C1 segment of cervical spinal cord (tissue), 14 donors: ENCODE data around the gene CCDC50.

ENCODE experiments used
- DNase-seq, 14 donors: peaks; one replicate each; lab custom pipeline; 2025; lab: John Stamatoyannopoulos, UW

CCDC50 gene

GRCh38 chr3:191420771-191421170 lies 91.6 kb downstream of the CCDC50 start:
- no peak for DNase-seq

- DNase-seq, result no peak
These were observed 95.7 kb downstream of the CCDC50 start for GRCh38 chr3:191424881-191425280.

GRCh38 chr3:191425322-191425734 lies 96.1 kb downstream of the CCDC50 start:
- no peak for DNase-seq

GRCh38 chr3:191426311-191426710 lies 97.1 kb downstream of the CCDC50 start:
- no peak for DNase-seq

DNA sequence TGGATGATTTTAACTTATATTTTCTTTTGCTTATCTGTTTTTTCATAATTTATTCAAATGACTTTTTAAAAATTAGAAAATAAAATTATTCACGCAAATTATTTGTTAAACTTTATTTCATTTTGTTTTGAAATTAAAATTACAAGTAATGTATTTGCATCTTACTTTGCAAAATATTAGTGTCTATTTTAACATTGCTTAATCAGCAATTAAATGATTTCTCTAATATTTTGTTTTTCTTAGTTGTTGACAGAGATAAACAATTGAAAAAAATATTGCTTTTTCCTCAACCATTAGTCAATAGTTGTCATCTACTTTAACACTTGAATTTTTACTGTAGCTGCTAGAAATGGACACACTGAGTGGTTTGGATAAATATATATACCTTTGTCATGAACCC lies 99.0 kb downstream of the CCDC50 start:
- no peak for DNase-seq

DNA sequence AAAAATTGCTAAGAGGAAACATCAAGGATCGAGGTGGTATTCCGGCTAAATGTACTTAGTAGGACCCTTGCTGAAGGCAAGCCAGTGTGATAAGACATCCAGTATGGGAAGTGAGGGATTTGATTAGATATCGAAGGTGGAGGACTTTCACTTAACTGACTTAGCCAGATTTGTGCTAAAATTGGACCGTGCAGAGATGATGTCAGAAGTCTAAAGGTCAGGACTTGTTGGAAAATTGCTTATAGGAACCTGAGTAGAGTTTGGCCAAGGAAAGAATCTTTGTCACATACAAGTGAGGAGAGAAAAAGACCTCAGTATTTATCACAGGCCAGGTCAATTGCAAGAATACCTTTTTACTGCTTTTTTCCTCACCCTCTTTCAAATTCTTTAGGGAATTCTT lies 100.9 kb downstream of the CCDC50 start:
- DNase-seq, result no peak

- no peak for DNase-seq
These were observed 102.1 kb downstream of the CCDC50 start for GRCh38 chr3:191431160-191431822.

DNA sequence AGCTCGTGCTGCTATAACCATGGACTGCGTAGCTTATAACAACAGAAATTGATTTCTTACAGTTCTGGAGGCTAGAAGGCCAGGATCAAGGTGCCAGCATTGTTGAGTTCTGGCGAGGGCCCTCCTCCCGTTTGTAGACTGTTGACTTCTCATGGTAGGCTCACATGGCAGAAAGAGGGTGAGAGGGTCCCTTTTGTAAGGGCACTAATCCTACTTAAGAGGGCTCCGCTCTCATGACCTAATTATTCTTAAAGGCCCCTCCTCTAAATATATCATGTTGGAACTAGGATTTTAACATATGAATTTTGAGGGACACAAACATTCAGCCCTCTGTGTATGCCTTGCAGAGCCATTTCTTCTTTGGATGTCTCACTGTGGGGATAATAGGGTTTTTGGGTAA lies 103.0 kb downstream of the CCDC50 start:
- DNase-seq, result no peak

- DNase-seq, result no peak
These were observed 104.8 kb downstream of the CCDC50 start for GRCh38 chr3:191434024-191434423.

- DNase-seq, result no peak
These were observed 106.8 kb downstream of the CCDC50 start for GRCh38 chr3:191435981-191436380.

GRCh38 chr3:191438150-191438814 lies 109.1 kb downstream of the CCDC50 start:
- DNase-seq, result no peak

DNA sequence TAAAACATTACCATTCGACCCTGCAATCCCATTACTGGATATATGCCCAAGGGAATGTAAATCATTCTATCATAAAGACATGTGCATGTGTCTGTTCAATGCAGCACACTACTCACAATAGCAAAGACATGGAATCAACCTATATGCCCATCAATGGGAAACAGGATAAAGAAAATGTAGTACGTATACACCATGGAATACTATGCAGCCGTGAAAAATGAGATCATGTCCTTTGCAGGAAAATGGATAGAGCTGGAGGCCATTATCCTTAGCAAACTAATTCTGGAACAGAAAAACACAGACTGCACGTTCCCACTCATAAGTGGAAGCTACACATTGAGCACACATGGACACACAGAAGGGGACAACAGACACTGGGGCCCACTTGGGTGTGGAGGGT lies 111.3 kb downstream of the CCDC50 start:
- DNase-seq, result no peak

DNA sequence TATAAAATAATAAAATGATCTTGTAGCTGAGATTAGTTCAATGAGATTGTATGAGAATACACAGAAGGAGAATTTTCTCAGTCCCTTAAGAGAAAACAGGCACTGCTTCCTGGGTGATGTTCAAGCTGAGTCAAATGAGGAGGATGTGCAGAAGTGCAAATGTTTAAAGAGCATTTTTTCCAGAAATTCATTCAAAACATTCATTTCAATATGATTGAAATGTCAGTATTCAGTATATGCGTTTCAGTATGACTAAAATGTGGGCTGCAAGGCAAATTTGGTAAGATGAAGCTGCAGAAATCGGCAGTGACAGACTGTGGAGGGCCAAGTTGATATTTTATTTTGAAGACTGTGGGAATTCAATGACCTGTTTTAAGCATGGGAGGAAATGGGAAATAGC lies 112.5 kb downstream of the CCDC50 start:
- DNase-seq, result no peak

GRCh38 chr3:191444569-191444968 lies 115.4 kb downstream of the CCDC50 start:
- no peak for DNase-seq
